Hepatocyte (in vitro differentiated cells): ENCODE measurements around the gene SCML2. TPM values are rescaled to one million over a fixed set of nuclear protein-coding genes. Genes with fewer than 3 reads are reported as not detected.
A peak's percentile ranks its signal among the peaks of the same experiment; 100 is the strongest.

ENCODE experiments used
- DNase-seq: peaks from one replicate; pipeline ENCODE4 v3.0.0-alpha.2; 2016; ENCODE audit warnings: low spot score
- H2AFZ ChIP-seq: fragments of 200-600 bp; sonication (generic); 2 replicates; pipeline ENCODE4 v1.6.0; 2016; ENCODE audit warnings: antibody characterized with exemption, mild to moderate bottlenecking
- H3K27ac ChIP-seq: fragments of 200-600 bp; sonication (generic); 2 replicates; pipeline ENCODE4 v1.5.1; 2016; ENCODE audit warnings: mild to moderate bottlenecking
- H3K27me3 ChIP-seq: fragments of 200-600 bp; sonication (generic); 2 replicates; pipeline ENCODE4 v1.6.1; 2016
- H3K36me3 ChIP-seq: fragments of 200-600 bp; sonication (generic); replicated peaks from 2 replicates; pipeline ENCODE4 v1.5.1; 2016; ENCODE audit warnings: low read depth; ENCODE audit not compliant: insufficient read depth
- H3K4me1 ChIP-seq: fragments of 200-600 bp; sonication (generic); 2 replicates; pipeline ENCODE4 v1.5.1; 2016; ENCODE audit warnings: mild to moderate bottlenecking, moderate library complexity; ENCODE audit not compliant: insufficient read depth
- H3K4me2 ChIP-seq: fragments of 200-600 bp; sonication (generic); 2 replicates; pipeline ENCODE4 v1.6.0; 2016
- H3K4me3 ChIP-seq: fragments of 200-600 bp; sonication (generic); 2 replicates; pipeline ENCODE4 v1.5.1; 2016; ENCODE audit warnings: mild to moderate bottlenecking
- H3K79me2 ChIP-seq: fragments of 200-600 bp; sonication (generic); 2 replicates; pipeline ENCODE4 v1.6.0; 2017; ENCODE audit warnings: mild to moderate bottlenecking
- H3K9me2 ChIP-seq: fragments of 200-600 bp; sonication (generic); replicated peaks from 2 replicates; pipeline ENCODE4 v1.6.0; 2017; ENCODE audit warnings: mild to moderate bottlenecking; ENCODE audit not compliant: insufficient read depth
- H3K9me3 ChIP-seq: fragments of 200-600 bp; sonication (generic); 2 replicates; pipeline ENCODE4 v1.5.1; 2016; ENCODE audit warnings: low read depth, mild to moderate bottlenecking
- H4K20me1 ChIP-seq: fragments of 200-600 bp; sonication (generic); 2 replicates; pipeline ENCODE4 v1.6.0; 2016; ENCODE audit warnings: mild to moderate bottlenecking; ENCODE audit not compliant: insufficient read depth, poor library complexity, severe bottlenecking
- CTCF ChIP-seq: fragments of 200-600 bp; sonication (generic); IDR thresholded peaks from 2 replicates; pipeline ENCODE4 v1.5.1; 2016; ENCODE audit warnings: antibody characterized with exemption, mild to moderate bottlenecking; ENCODE audit not compliant: poor library complexity
- EZH2 ChIP-seq: fragments of 200-600 bp; sonication (generic); IDR thresholded peaks from 2 replicates; pipeline ENCODE4 v1.6.1; 2016; ENCODE audit warnings: antibody characterized with exemption, mild to moderate bottlenecking, borderline replicate concordance
- EZH2phosphoT487 ChIP-seq: fragments of 200-600 bp; sonication (generic); IDR thresholded peaks from one replicate; pipeline ENCODE4 v1.6.1; 2018; ENCODE audit warnings: antibody characterized with exemption, mild to moderate bottlenecking, low read depth, moderate library complexity; ENCODE audit not compliant: unreplicated experiment, severe bottlenecking
- WGBS: methylation state at CpG from one replicate; pipeline ENCODE4 v1.1.6; 2016; ENCODE audit warnings: low lambda C conversion rate; ENCODE audit errors: missing lambda C conversion rate; 5-methylcytosine and 5-hydroxymethylcytosine counted together
- polyA plus RNA-seq: library from polyadenylated mRNA; unstranded; fragments of >200 nt; fragmentation: Nextera tagmentation; extraction: Ambion mirVana; gene quantifications from 2 replicates; pipeline ENCODE4 v1.2.1, GENCODE V29; 2016
- total RNA-seq: library from RNA; depleted of rRNA; stranded (reverse); fragments of >200 nt; gene quantifications from 2 replicates; pipeline ENCODE4 v1.2.3, GENCODE V29; 2014

The SCML2 gene
- total RNA-seq (4.5 and 5.7 TPM in 2 replicates), polyA plus RNA-seq (3.6 and 4.8 TPM in 2 replicates)

GRCh38 chrX:18354369-18355223 is at the start of gene SCML2:
TSS of gene SCML2 (minus strand) at chrX:18354688. CDS start at chrX:18334071, 20,617 bp downstream.
- Histone ChIP-seq H3K36me3 (no peaks in the 10 kb centered on the region), H3K4me3 (peak within 1 kb of the TSS; percentile 33), H3K9me3 (no peaks in the 10 kb centered on the region), H3K27me3 (no peaks in the 10 kb centered on the region), H3K27ac (peak within 1 kb of the TSS; percentile 74), H3K9me2 (no peaks in the 10 kb centered on the region), H3K4me2 (peak within 1 kb of the TSS; percentile 76), H2AFZ (peak within 1 kb of the TSS; percentile 56), H4K20me1 (no peaks in the 10 kb centered on the region), H3K4me1 (no peaks in the 10 kb centered on the region), H3K79me2 (peaks cover 14% of the 10 kb centered on the region)
- no peak for TF ChIP-seq EZH2phosphoT487
- no peak for TF ChIP-seq EZH2
- no peak for TF ChIP-seq CTCF
- DNase-seq = peak; percentile 64
- WGBS = 32% methylated on average over 70 of the region's 92 CpGs

DNA sequence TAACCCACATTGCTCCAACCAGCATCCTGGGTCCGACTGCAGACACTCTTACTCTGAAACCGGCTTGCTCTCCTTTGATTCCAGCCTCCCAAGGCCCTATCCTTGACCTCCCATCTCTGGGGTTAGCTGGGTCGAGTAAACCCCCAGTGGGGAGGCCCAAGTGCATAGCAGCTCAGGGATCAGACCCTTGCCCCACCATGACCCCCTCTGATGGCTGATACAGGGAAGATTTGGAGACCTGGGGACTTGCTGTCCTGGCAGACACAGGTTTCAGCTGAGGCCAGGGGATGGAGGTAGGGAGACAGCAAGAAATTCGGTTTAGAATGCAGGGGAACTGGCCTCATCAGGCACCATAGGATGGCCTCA is 47.3 kb upstream of the SCML2 start:
- Histone ChIP-seq H2AFZ (no peak overlapping the region), H3K36me3 (no peaks in the 10 kb centered on the region), H3K27me3 (no peaks in the 10 kb centered on the region), H3K4me2 (no peak overlapping the region), H3K9me3 (no peaks in the 10 kb centered on the region), H4K20me1 (no peaks in the 10 kb centered on the region), H3K4me3 (no peak overlapping the region), H3K79me2 (no peaks in the 10 kb centered on the region), H3K4me1 (no peaks in the 10 kb centered on the region), H3K27ac (no peak overlapping the region), H3K9me2 (no peaks in the 10 kb centered on the region)
- DNase-seq = no peak
- TF ChIP-seq EZH2phosphoT487 = no peak
- TF ChIP-seq CTCF = no peak
- TF ChIP-seq EZH2 = no peak
- WGBS = 64% methylated on average over 4 of the region's 4 CpGs

DNA sequence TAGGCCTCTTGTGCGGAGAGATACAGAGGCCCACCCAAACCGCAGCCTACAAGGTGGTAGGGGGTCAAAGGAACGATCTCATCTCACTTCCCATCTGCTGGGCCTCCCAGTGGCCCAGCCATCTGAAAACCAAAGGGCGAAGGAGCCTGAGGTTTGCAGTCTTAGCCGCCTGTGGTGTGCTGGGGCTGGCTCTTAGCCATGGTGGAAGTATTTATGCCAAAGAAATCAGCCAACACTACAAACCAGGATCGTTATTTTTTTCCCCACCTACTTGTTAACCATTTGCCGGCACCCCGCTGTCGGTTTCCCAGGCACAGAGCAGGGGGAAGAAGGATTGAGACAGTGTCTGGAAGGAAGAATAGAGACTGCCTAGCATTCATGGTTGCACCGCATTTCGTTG is 40.0 kb upstream of the SCML2 start:
- no peak for DNase-seq
- no peak overlapping the region for H3K4me2 ChIP-seq
- no peaks in the 10 kb centered on the region for H3K9me3 ChIP-seq
- no peak overlapping the region for H2AFZ ChIP-seq
- no peaks in the 10 kb centered on the region for H3K36me3 ChIP-seq
- H3K79me2 ChIP-seq = no peaks in the 10 kb centered on the region
- no peak overlapping the region for H3K27ac ChIP-seq
- no peak overlapping the region for H3K4me3 ChIP-seq
- H3K9me2 ChIP-seq = no peaks in the 10 kb centered on the region
- WGBS = 82% methylated on average over 11 of the region's 11 CpGs
- no peaks in the 10 kb centered on the region for H3K4me1 ChIP-seq
- no peaks in the 10 kb centered on the region for H3K27me3 ChIP-seq
- no peaks in the 10 kb centered on the region for H4K20me1 ChIP-seq
- no peak for TF ChIP-seq EZH2phosphoT487
- TF ChIP-seq CTCF = no peak
- no peak for TF ChIP-seq EZH2
